ENCODE results near the gene ERAP2.

DNA sequence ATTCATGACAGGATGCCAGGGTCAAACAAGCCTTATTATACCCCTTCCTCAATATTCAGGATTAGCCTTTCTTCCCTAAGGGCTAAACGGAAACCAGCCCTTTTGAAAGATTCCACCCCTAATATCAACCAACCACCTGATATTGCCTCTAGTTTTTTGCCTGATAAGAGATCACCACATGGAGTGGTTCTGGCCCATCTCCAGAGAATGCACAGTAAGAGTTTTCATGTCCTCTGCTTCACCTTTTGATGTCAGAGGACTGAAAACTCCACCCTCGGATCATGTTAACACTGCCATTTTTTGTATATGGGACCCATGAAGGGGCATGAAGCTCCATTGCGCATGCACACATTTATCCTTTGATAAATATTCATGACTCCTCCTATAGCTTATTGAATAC, 53.8 kb downstream of the ERAP2 start:
- TF ChIP-seq POLR2AphosphoS5 (IDR thresholded peaks at IDR 0.05) (no peak), CTCF (IDR thresholded peaks at IDR 0.05) (no peak), POLR2A (IDR thresholded peaks at IDR 0.05) (no peak)
